Spleen (tissue), 11 donors: ENCODE data around the gene PPP2R1B. TPM values are rescaled to one million over a fixed set of nuclear protein-coding genes. Genes with fewer than 3 reads are reported as not detected.

ENCODE experiments used
- DNase-seq: peaks from one replicate; pipeline ENCODE4 v3.0.0-alpha.2; 2020
- H3K27ac ChIP-seq, 8 donors: fragments of 200-600 bp; sonication (generic) in 7 of 8; 1 replicate in 4 of 8; 2 replicates in 4 of 8; pipeline versions ENCODE4 v1.5.0 to v1.8.0; 2016 to 2021; ENCODE audit warnings: inconsistent platforms in 4 of 8, mild to moderate bottlenecking in 4 of 8, moderate library complexity in 1 of 8
- H3K27me3 ChIP-seq, 7 donors: fragments of 200-600 bp; sonication (generic) in 6 of 7; replicated peaks in 1 of 7; 1 replicate in 4 of 7; 2 replicates in 3 of 7; pipeline versions ENCODE4 v1.5.0 to v1.8.0; 2016 to 2021; ENCODE audit warnings: inconsistent platforms in 3 of 7, mild to moderate bottlenecking in 1 of 7
- H3K36me3 ChIP-seq, 6 donors: fragments of 200-600 bp; sonication (generic) in 5 of 6; 1 replicate in 4 of 6; 2 replicates in 2 of 6; pipeline versions ENCODE4 v1.5.0 to v1.8.0; 2016 to 2021; ENCODE audit warnings: inconsistent platforms in 2 of 6
- H3K4me1 ChIP-seq, 6 donors: fragments of 200-600 bp; sonication (generic) in 5 of 6; 1 replicate in 3 of 6; 2 replicates in 3 of 6; pipeline versions ENCODE4 v1.5.0 to v1.8.0; 2016 to 2021; ENCODE audit warnings: inconsistent platforms in 3 of 6
- H3K4me3 ChIP-seq, 8 donors: fragments of 200-600 bp; sonication (generic) in 7 of 8; 1 replicate in 4 of 8; 2 replicates in 4 of 8; pipeline versions ENCODE4 v1.5.0 to v1.8.0; 2016 to 2021; ENCODE audit warnings: inconsistent platforms in 4 of 8, mild to moderate bottlenecking in 4 of 8, moderate library complexity in 2 of 8
- H3K9me3 ChIP-seq, 8 donors: fragments of 200-600 bp; sonication (generic) in 7 of 8; 1 replicate in 4 of 8; 2 replicates in 4 of 8; pipeline versions ENCODE4 v1.5.0 to v1.8.0; 2016 to 2021; ENCODE audit warnings: inconsistent platforms in 4 of 8
- CTCF ChIP-seq, 11 experiments: fragments of 200-600 bp in 7 of 11; fragments of 450-650 bp in 4 of 11; sonication (generic) in 4 of 11; IDR thresholded peaks in 8 of 11; conservative IDR thresholded peaks in 3 of 11; 1 replicate in 7 of 11; 2 replicates in 4 of 11; pipeline versions ENCODE4 v1.4.0 to v1.8.0; 2016 to 2021; ENCODE audit warnings: antibody characterized with exemption in 11 of 11, inconsistent platforms in 4 of 11, mild to moderate bottlenecking in 1 of 11
- POLR2A ChIP-seq, 3 donors: fragments of 450-650 bp; IDR thresholded peaks; one replicate each; pipeline ENCODE4 v1.5.1; 2017; ENCODE audit warnings: antibody characterized with exemption in 3 of 3, mild to moderate bottlenecking in 1 of 3
- POLR2AphosphoS5 ChIP-seq, 3 donors: sonication (generic); formaldehyde crosslinking; IDR thresholded peaks; one replicate each; pipeline ENCODE4 v1.5.1; 2017; ENCODE audit warnings: antibody characterized with exemption in 3 of 3
- WGBS, 5 donors: extraction: QIAGEN DNeasy Blood & Tissue Kit in 3 of 5; methylation state at CpG; one replicate each; pipeline versions ENCODE4 v1.1.5 to v1.1.7; 2013 to 2018; 5-methylcytosine and 5-hydroxymethylcytosine counted together
- intact Hi-C: fragments of 100-400 bp; cut with DNase I; formaldehyde crosslinking; loops from one replicate; pipeline ENCODE4 v1.15.0; 2023; ENCODE audit warnings: low total_unique reads
- polyA plus RNA-seq, 3 donors: library from polyadenylated mRNA; stranded (reverse); fragments of 200-250 nt; gene quantifications; one replicate each; pipeline ENCODE4 v1.2.1, GENCODE V29; 2013
- total RNA-seq, 7 donors: library from RNA; depleted of rRNA in 3 of 7; stranded (reverse); fragments of >200 nt in 3 of 7; fragmentation: NEBNext Ultra II Directional in 4 of 7; extraction: Animal tissue kit (Norgen Biotek cat#: 25700) in 4 of 7; gene quantifications; one replicate each; pipeline versions ENCODE4 v1.1.0 to v1.2.1, GENCODE V29; 2016 to 2021
- donor health status: healthy with polysubstance abuse.
- donor health status: DM: no; HTN: no; CAD: no; lungs with moderate emphysema.
- donor health status: DM: no; HTN: no; CAD: no.
- donor health status: Bipolar disorder and iron deficiency.
- donor health status: healthy.
- donor health status: DM: no; HTN: no; CAD: no.
- donor health status: DM: yes; HTN: yes; CAD: no.

PPP2R1B gene
- total and polyA plus RNA-seq, 10 donors, result 4.0 to 30.3 (median 22.9) TPM

- TF ChIP-seq POLR2AphosphoS5 (IDR thresholded peaks at IDR 0.05) (no peak), POLR2A (IDR thresholded peaks at IDR 0.05) (no peak), CTCF (IDR thresholded peaks at IDR 0.05 in 8 of 11, conservative IDR thresholded peaks at IDR 0.05 in 3 of 11) (no peak)
- Histone ChIP-seq H3K27ac (no peak overlapping the region), H3K27me3 (no peaks in the 10 kb centered on the region), H3K4me3 (no peak overlapping the region), H3K36me3 (peaks cover 0 to 64% (median 46%) of the 10 kb centered on the region in 6 donors), H3K4me1 (peaks cover 8 to 54% (median 27%) of the 10 kb centered on the region in 6 donors), H3K9me3 (no peaks in the 10 kb centered on the region)
- intact Hi-C loops, result no loop called here
- DNase-seq, result no peak
- 83 to 91% (median 91%) methylated on average over 3 of the region's 3 CpGs for WGBS, 5 donors
Measured at GRCh38 chr11:111762981-111763643, 3.1 kb downstream of the PPP2R1B start.

GRCh38 chr11:111762526-111762925 lies 3.7 kb downstream of the PPP2R1B start:
- peaks cover 0 to 70% (median 52%) of the 10 kb centered on the region in 6 donors for H3K36me3 ChIP-seq
- TF ChIP-seq POLR2A (IDR thresholded peaks at IDR 0.05) (no peak), CTCF (IDR thresholded peaks at IDR 0.05 in 8 of 11, conservative IDR thresholded peaks at IDR 0.05 in 3 of 11) (no peak), POLR2AphosphoS5 (IDR thresholded peaks at IDR 0.05) (no peak)
- peaks cover 8 to 51% (median 27%) of the 10 kb centered on the region in 6 donors for H3K4me1 ChIP-seq
- no peak overlapping the region for H3K4me3 ChIP-seq
- WGBS, 5 donors, result 93 to 99% (median 97%) methylated on average over 5 of the region's 5 CpGs
- intact Hi-C loops, result no loop called here
- DNase-seq, result no peak
- H3K27ac ChIP-seq, result no peak overlapping the region
- no peaks in the 10 kb centered on the region for H3K9me3 ChIP-seq
- no peaks in the 10 kb centered on the region for H3K27me3 ChIP-seq

- TF ChIP-seq POLR2A (IDR thresholded peaks at IDR 0.05) (no peak), POLR2AphosphoS5 (IDR thresholded peaks at IDR 0.05) (no peak), CTCF (IDR thresholded peaks at IDR 0.05 in 8 of 11, conservative IDR thresholded peaks at IDR 0.05 in 3 of 11) (no peak)
- intact Hi-C loops, result no loop called here
- Histone ChIP-seq H3K36me3 (peaks cover 0 to 85% (median 63%) of the 10 kb centered on the region in 6 donors), H3K9me3 (no peaks in the 10 kb centered on the region), H3K4me3 (no peak overlapping the region), H3K4me1 (peaks cover 8 to 39% (median 19%) of the 10 kb centered on the region in 6 donors), H3K27me3 (no peaks in the 10 kb centered on the region), H3K27ac (no peak overlapping the region)
- WGBS, 5 donors, result 92 to 97% (median 95%) methylated on average over 4 of the region's 4 CpGs
- DNase-seq, result no peak
Measured at GRCh38 chr11:111761036-111761435, 5.2 kb downstream of the PPP2R1B start.

- peaks cover 3 to 30% (median 13%) of the 10 kb centered on the region in 6 donors for H3K4me1 ChIP-seq
- no peak overlapping the region for H3K27ac ChIP-seq
- H3K4me3 ChIP-seq, result no peak overlapping the region
- intact Hi-C loops, result no loop called here
- DNase-seq, result no peak
- TF ChIP-seq CTCF (IDR thresholded peaks at IDR 0.05 in 8 of 11, conservative IDR thresholded peaks at IDR 0.05 in 3 of 11) (no peak), POLR2A (IDR thresholded peaks at IDR 0.05) (no peak), POLR2AphosphoS5 (IDR thresholded peaks at IDR 0.05) (no peak)
- no peaks in the 10 kb centered on the region for H3K9me3 ChIP-seq
- peaks cover 0 to 97% (median 73%) of the 10 kb centered on the region in 6 donors for H3K36me3 ChIP-seq
- WGBS, 5 donors, result 75 to 96% (median 77%) methylated on average over 5 of the region's 5 CpGs
- H3K27me3 ChIP-seq, result no peaks in the 10 kb centered on the region
Measured at GRCh38 chr11:111759778-111760407, 6.3 kb downstream of the PPP2R1B start.
